Body of pancreas (tissue), 4 donors: ENCODE measurements around the gene PER3. TPM values are rescaled to one million over a fixed set of nuclear protein-coding genes. Genes with fewer than 3 reads are reported as not detected.
A peak's percentile ranks its signal among the peaks of the same experiment; 100 is the strongest.

ENCODE experiments used
- ATAC-seq: fragments of 150-250 bp; one replicate; pipeline ENCODE4 v1.9.1; 2016
- DNase-seq, 4 donors: peaks; one replicate each; pipeline ENCODE4 v3.0.0-alpha.2; 2019
- H3K27ac ChIP-seq, 4 donors: fragments of 200-600 bp; sonication (generic); 1 replicate in 3 of 4; 2 replicates in 1 of 4; pipeline versions ENCODE4 v1.5.1 to v1.6.1; 2016 to 2019; ENCODE audit warnings: mild to moderate bottlenecking in 1 of 4, mixed read lengths in 1 of 4, moderate library complexity in 1 of 4
- H3K27me3 ChIP-seq, 2 donors: fragments of 200-600 bp; sonication (generic); one replicate each; pipeline ENCODE4 v1.6.0; 2016; ENCODE audit warnings: mild to moderate bottlenecking in 1 of 2
- H3K36me3 ChIP-seq, 2 donors: fragments of 200-600 bp; sonication (generic); replicated peaks in 1 of 2; 2 replicates each; pipeline ENCODE4 v1.5.1; 2016; ENCODE audit warnings: low read depth in 2 of 2; ENCODE audit not compliant: insufficient read depth in 1 of 2
- H3K4me1 ChIP-seq: fragments of 200-600 bp; sonication (generic); one replicate; pipeline ENCODE4 v1.6.0; 2016
- H3K4me3 ChIP-seq, 2 donors: fragments of 200-600 bp; sonication (generic); 1 replicate in 1 of 2; 2 replicates in 1 of 2; pipeline ENCODE4 v1.5.1; 2016 to 2019
- H3K9me3 ChIP-seq, 3 donors: fragments of 200-600 bp; sonication (generic); 1 replicate in 2 of 3; 2 replicates in 1 of 3; pipeline ENCODE4 v1.5.1; 2016
- CTCF ChIP-seq, 7 experiments: fragments of 450-650 bp in 4 of 7; fragments of 200-600 bp in 3 of 7; sonication (generic) in 3 of 7; IDR thresholded peaks; one replicate each; pipeline ENCODE4 v1.5.1; 2016 to 2019; ENCODE audit warnings: antibody characterized with exemption in 7 of 7
- POLR2A ChIP-seq, 3 donors: fragments of 450-650 bp; IDR thresholded peaks; one replicate each; pipeline ENCODE4 v1.6.1; 2016; ENCODE audit warnings: antibody characterized with exemption in 3 of 3, mild to moderate bottlenecking in 2 of 3
- WGBS, 2 donors: methylation state at CpG; one replicate each; pipeline ENCODE4 v1.1.5; 2017; 5-methylcytosine and 5-hydroxymethylcytosine counted together
- intact Hi-C: fragments of 100-400 bp; cut with DNase I; formaldehyde crosslinking; loops from one replicate; pipeline ENCODE4 v1.15.1; 2023
- total RNA-seq, 2 donors: library from RNA; depleted of rRNA; stranded (reverse); fragments of >200 nt; gene quantifications; one replicate each; pipeline ENCODE4 v1.1.0, GENCODE V29; 2016

The PER3 gene
- total RNA-seq, 2 donors from 2014 or later: 10.4 to 11.9 TPM

GRCh38 chr1:7808253-7808844 is 24.3 kb downstream of the PER3 start:
- H3K27ac ChIP-seq: no peak overlapping the region
- 43 to 48% methylated on average over 1 of the region's 1 CpG for WGBS, 2 donors
- no peak for ATAC-seq
- peaks cover 0 to 29% of the 10 kb centered on the region in 2 donors for H3K36me3 ChIP-seq
- peak in 5 of 7 experiments; percentile 21 to 42 (median 26) for TF ChIP-seq CTCF (IDR thresholded peaks at IDR 0.05)
- no peak for TF ChIP-seq POLR2A (IDR thresholded peaks at IDR 0.05)
- no peaks in the 10 kb centered on the region for H3K27me3 ChIP-seq
- intact Hi-C loops: no loop called here
- H3K9me3 ChIP-seq: no peaks in the 10 kb centered on the region
- no peaks in the 10 kb centered on the region for H3K4me1 ChIP-seq
- no peak for DNase-seq
- H3K4me3 ChIP-seq: no peak overlapping the region

- no peak for TF ChIP-seq POLR2A (IDR thresholded peaks at IDR 0.05)
- no peak for TF ChIP-seq CTCF (IDR thresholded peaks at IDR 0.05)
- no peak overlapping the region for H3K4me3 ChIP-seq
- H3K9me3 ChIP-seq: no peaks in the 10 kb centered on the region
- WGBS, 2 donors: 94 to 97% methylated on average over 13 of the region's 13 CpGs
- no peak overlapping the region for H3K27ac ChIP-seq
- intact Hi-C loops: no loop called here
- H3K4me1 ChIP-seq: no peaks in the 10 kb centered on the region
- no peak for DNase-seq
- no peak for ATAC-seq
- H3K36me3 ChIP-seq: peaks cover 0 to 33% of the 10 kb centered on the region in 2 donors
- H3K27me3 ChIP-seq: no peaks in the 10 kb centered on the region
These were observed 25.7 kb downstream of the PER3 start for GRCh38 chr1:7809742-7810141.

GRCh38 chr1:7810395-7810794 is 26.3 kb downstream of the PER3 start:
- H3K36me3 ChIP-seq: peaks cover 0 to 31% of the 10 kb centered on the region in 2 donors
- H3K27me3 ChIP-seq: no peaks in the 10 kb centered on the region
- no peaks in the 10 kb centered on the region for H3K9me3 ChIP-seq
- TF ChIP-seq POLR2A (IDR thresholded peaks at IDR 0.05): no peak
- no peak for TF ChIP-seq CTCF (IDR thresholded peaks at IDR 0.05)
- no peaks in the 10 kb centered on the region for H3K4me1 ChIP-seq
- peak in 1 of 4 donors; percentile 17 for DNase-seq
- no peak for ATAC-seq
- intact Hi-C loops: no loop called here
- H3K4me3 ChIP-seq: no peak overlapping the region
- no peak overlapping the region for H3K27ac ChIP-seq
- WGBS, 2 donors: 93 to 95% methylated on average over 7 of the region's 7 CpGs

- H3K4me3 ChIP-seq: no peak overlapping the region
- no peak for ATAC-seq
- no peaks in the 10 kb centered on the region for H3K9me3 ChIP-seq
- no peak overlapping the region for H3K27ac ChIP-seq
- H3K4me1 ChIP-seq: no peaks in the 10 kb centered on the region
- H3K36me3 ChIP-seq: peaks cover 0 to 28% of the 10 kb centered on the region in 2 donors
- TF ChIP-seq CTCF (IDR thresholded peaks at IDR 0.05) (no peak), POLR2A (IDR thresholded peaks at IDR 0.05) (no peak)
- intact Hi-C loops: no loop called here
- H3K27me3 ChIP-seq: no peaks in the 10 kb centered on the region
- 91 to 95% methylated on average over 6 of the region's 6 CpGs for WGBS, 2 donors
- no peak for DNase-seq
These were observed 27.4 kb downstream of the PER3 start for GRCh38 chr1:7811476-7811875.
